GM12801 (cell line): ENCODE results near the gene ENTPD8.

Source experiments
- TF ChIP-seq, protein P1 (sequence below): IDR thresholded peaks from one replicate; pipeline ENCODE4 v1.5.1; 2011; ENCODE audit warnings: control low read depth; ENCODE audit not compliant: insufficient read length; ENCODE audit errors: extremely low read depth

The ENTPD8 gene

DNA sequence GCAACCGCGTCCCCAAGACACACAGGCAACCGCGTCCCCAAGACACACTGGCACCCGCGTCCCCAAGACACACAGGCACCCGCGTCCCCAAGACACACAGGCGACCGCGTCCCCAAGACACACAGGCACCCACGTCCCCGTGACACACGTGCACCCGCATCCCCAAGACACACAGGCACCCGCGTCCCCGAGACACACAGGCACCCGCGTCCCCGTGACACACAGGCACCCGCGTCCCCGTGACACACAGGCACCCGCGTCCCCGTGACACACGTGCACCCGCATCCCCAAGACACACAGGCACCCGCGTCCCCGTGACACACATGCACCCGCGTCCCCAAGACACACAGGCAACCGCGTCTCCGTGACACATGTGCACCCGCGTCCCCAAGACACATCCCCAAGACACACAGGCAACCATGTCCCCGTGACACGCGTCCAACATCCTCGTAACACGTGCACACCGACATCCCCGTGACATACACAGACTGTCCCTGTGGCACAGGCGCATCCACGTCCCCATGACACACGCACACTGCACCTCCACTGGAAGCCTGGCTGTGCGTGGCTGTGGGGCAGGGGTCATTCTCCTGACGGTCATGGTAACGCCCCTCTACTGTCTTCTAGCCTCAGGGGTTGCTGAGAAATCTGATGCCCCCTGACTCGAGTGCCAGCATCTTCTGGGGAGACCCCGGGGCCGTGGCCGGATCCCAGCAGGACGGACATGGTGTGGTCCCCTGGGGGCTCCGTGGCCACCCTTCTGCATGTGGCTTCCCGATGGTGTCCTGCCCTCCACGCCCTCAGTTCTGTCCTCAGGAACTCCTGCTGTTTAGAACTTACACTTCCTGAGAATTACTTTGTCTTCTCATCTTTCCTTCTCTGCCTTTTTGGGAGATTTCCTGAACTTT, 42.3 kb downstream of the ENTPD8 start:
- TF ChIP-seq, protein P1, sequence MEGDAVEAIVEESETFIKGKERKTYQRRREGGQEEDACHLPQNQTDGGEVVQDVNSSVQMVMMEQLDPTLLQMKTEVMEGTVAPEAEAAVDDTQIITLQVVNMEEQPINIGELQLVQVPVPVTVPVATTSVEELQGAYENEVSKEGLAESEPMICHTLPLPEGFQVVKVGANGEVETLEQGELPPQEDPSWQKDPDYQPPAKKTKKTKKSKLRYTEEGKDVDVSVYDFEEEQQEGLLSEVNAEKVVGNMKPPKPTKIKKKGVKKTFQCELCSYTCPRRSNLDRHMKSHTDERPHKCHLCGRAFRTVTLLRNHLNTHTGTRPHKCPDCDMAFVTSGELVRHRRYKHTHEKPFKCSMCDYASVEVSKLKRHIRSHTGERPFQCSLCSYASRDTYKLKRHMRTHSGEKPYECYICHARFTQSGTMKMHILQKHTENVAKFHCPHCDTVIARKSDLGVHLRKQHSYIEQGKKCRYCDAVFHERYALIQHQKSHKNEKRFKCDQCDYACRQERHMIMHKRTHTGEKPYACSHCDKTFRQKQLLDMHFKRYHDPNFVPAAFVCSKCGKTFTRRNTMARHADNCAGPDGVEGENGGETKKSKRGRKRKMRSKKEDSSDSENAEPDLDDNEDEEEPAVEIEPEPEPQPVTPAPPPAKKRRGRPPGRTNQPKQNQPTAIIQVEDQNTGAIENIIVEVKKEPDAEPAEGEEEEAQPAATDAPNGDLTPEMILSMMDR = no peak

DNA sequence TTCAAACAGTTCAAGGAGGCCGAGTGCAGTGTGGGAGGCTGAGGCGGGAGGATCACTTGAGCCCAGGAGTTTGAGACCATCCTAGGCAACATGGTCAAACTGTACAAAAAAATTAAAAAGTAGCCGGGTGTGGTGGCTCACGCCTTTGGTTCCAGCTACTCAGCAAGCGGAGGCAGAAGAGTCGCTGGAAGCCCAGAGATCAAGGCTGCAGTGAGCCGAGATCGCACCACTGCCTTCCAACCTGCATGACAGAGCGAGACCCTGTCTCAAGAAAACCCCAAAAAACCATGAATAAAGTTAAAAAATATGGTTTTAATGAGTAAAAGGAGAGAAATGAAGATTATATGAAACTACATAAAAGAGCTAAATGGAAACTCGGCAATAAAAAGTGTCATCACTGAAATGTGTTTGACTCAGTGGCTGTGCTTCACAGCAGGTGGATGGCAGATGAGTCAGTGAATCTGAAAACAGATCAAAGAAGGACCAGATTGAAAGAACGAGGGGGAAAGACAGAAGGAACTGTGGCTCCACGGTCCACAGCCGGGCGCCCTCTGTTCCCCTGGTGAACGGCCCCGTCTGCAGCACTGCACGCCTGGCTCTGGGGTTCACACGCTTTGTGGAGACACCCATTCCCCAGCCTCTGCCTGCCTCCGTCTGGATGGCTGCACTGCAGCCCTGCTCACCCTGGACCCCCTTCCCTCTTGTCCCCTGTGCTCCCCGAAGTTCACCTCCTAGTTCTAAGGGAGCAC, 43.3 kb downstream of the ENTPD8 start:
- TF ChIP-seq, protein P1 = no peak

DNA sequence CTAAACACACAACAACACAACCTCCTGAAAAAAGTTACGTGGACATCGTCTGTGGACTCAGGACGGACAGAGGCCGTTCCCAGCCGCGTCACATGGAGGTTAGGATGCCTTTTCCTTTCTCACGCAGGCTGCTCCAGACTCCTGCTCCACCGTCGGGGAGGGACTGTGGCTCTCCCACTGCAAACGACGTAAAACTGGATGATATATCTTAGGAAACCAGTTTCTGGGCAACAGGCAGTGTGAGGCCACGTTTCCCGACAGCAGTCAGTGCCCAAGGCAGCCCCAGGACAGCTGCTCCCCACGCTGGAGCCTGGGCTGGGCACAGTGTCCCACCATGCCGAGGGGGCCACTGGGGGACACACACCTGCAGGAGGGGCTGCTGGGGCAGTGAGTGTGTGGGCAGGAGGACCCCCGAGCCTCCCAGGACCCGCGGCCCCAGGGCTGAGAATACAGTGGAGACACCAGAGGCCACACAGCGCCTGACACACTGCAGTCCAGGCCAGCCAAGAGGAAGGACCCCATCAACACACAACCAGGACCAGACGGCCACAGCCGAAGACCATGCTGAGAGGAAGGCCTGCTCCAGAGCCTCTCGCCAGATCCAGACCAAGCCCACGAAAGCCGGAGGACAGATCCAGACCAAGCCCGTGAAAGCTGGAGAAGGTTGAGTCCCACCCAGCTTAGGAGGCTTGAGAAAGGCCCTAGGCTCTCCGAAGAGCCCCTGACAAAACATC, 44.4 kb downstream of the ENTPD8 start:
- TF ChIP-seq, protein P1 = no peak

DNA sequence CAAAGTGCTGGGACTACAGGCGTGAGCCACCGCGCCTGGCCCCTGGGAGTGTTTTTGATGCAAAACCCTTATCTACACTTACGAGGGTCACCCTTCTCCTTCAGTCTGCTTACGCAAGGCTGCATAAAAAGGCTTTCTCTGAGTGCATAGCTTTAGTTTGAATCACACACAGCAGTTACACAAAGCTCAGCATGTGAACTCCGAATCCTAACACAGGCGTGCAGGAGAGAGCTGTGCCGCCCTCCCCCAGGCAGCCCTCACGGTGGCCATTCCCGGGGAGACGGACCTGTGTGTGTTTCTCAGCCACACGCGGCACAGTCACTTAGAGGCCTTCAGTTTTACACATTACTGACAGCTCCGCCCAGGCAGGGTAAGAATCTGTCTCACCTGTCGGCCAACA, 44.9 kb downstream of the ENTPD8 start:
- TF ChIP-seq, protein P1 = no peak

DNA sequence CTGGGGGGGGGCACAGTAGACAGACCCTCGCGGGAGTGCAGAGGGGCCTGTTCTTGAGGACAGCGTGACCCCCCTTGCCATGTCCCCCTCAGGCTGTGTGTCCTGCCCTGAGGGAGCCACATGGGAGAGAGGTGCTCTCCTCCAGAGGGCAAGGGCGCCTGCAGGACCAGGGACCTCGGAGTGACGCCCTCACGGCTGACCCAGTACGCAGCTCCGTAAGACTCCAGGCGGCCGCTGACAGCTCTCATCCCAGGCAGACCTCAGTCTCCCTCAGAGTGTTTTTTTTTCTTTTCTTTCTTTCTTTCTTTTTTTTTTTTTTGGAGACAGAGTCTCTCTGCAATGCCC, 45.5 kb downstream of the ENTPD8 start:
- TF ChIP-seq, protein P1 = no peak

DNA sequence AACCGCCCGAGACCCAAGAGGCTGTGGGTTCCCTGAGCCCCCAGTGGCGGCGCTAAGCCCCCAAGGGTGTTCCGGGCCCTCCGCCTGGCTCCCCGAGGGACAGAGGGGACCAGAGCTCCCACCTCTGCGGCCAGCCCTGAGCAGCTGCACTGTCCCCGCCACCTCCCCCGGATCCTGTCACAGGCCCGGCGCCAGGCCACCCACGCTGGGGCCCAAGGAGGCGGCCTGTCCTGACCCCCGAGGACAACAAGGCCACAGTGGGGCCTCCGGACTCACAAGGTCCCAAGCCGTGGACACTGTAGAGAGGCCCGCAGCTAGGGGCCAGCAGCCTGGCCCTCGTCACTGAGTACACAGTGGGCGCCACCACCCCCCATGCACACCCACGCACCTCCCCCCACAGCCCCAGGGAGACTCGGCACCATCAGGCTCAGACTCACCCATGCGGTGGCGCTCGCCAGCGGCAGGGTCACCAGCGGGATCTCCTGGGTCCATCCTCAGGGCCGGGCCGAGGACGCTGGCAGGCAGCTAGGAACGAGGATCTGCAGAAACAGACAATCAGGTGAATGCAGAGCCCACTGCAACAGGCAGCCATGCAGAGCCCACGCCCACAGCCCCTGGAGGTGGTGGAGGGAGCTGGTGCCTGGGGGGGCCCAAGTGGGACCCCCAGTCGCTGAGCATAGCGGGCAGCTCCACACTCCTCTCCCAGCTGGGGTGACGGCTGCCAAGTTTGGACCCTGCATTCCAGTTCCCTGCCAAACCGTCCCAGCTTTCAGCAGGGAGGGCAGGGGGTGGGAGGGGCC, 46.1 kb downstream of the ENTPD8 start:
- TF ChIP-seq, protein P1 = no peak
